Fibroblast of skin of left quadriceps (primary cell): ENCODE measurements around the gene WDR37.
"Not testable (repeated sequence)": the region's sequence is repeated elsewhere in the genome, so short reads cannot be mapped to it uniquely, and the experiment has no call there.

Experiments used
- DNase-seq, 2 experiments: peaks; one replicate each; pipeline ENCODE4 v3.0.0-alpha.2; 2013; ENCODE audit warnings: low read depth in 2 of 2

Gene WDR37

DNA sequence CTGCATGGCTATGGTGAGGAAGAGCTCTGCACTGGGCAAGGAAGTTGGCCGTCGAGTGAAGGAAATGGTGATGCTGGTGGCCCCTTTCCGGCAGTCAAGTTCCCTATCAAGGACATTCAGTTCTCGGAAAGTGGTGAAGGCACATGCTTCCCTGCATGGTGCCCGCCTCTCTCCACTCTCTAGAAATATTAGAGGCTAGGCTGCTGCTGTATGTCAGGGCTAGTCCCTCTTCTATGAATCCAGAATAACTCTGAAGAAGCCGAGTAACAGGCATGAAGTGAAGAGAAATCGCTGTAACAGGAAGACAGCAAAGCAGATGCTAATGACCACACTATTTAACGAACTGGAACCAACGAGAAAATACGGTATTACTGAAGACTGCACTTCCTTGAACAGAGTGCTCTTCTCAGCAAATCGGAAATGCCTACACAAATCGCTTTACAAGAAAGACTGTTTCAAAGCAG, 12.6 kb upstream of the WDR37 start:
- DNase-seq = no peak

DNA sequence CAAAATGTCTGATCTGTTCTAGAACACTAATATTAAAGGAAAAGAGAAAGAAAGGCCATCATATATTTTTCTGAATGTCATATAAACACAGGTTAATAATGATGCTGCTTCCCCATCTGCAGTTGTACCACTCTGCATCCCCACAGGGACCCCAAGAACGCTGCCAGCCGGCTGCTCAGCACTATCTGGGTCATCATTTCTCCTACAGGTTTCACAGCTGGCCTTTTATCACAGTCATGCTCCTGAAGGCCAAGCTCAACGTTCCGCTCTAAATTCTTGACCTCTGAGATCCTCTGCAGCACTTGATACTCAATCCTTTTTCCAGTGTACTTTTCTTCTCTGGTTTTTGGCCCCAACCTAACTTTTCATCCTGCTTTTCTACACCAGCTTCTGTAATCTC, 12.0 kb upstream of the WDR37 start:
- no peak for DNase-seq

DNA sequence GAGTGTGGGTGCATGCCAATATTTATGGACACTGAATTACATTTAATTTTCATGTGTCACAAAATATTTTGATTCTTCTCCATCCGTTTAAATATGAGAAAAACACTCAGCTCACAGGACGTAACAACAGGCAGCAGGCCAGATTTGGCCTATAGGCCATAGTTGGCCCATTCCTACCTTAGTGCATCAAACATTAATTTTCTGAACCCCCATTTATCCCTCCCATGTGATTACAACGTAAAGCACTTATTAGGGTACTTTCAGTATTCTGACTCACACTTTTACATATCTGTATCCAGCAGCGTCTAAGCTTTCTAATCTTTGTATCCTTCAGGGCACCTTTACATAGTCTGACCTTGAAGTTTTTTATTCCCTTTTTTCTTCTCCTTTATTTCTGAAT, 11.2 kb upstream of the WDR37 start:
- DNase-seq = no peak

DNA sequence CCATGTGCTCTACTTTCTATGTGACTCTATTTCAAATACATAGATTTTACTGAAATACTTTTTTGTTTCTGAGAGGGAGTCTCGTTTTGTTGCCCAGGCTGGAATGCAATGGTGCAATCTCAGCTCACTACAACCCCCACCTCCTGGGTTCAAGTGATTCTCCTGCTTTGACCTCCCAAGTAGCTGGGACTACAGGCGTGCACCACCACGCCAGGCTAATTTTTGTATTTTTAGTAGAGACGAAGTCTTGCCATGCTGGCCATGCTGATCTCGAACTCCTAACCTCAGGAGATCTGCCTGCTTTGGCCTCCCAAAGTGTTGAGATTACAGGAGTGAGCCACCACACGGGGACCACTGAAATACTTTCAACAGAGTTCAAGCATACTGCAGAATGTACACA, 10.8 kb upstream of the WDR37 start:
- DNase-seq = no peak

DNA sequence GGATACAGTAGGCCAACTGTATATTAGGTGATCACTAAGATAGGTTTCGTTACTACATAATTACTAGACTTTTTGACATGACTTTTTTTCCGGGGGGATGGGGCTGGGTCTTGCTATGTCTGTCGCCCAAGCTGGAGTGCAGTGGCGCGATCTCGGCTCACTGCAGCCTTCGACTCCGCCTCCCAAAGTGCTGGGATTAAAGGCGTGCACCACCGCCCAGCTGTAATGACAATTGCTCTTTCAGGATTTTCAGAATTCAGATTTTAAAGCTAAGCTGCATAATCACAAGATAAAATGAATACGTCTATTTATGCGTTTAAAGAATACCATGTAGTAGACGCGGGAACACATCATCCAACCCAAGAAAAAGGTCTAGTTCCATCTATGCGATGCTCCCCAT, 8.2 kb upstream of the WDR37 start:
- DNase-seq = no peak

DNA sequence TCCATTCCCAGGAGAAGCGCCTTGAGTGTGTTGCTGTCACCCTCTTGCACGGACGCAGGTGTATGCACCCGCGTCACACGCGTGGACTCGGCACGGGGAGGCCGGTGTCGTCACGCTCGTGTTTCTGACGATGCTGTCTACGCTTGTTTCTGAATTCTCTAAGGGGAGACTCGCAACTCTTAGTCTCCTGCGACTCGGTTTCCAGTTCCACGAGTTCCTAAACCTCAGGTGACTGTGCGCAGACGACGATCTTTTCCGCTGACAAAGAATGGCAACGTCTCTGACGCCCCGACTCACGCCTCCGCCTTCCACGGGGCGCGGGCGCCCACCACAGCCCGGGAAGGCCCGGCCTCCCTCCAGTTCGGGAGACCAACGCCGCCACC, 7.8 kb upstream of the WDR37 start:
- DNase-seq = no peak

DNA sequence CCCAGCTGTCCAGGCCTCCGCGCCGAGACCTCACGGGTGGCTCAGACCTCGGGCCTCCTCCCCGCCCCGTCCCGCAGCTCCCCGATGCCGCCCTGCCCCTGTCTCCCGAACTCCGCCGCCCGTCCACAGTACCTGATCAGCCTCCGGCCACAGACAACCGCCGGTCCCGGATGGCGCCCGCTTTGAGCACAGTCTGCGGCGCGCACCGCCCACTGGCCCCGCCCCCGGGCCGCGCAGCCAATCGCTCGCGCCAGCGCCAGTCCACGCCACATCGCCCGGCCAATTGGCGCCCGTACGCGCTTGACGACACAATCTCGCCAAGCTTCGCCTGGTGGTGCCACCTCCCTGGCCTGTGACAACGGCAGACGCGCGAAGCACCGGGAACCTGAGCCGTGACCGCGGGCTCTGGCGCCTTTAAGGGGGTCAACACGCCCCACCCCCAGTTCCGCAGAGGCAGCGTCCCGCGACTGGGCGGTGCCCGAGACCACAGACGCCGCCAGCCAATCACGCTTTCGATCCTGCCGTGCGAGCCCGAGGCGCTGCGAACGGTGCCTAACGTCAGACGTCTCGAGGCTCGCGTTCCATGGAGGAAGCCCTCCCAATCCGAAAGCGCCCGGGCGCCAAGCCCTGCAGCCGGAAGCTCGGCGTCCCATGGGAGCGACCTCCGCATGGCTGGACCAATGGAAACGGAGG, 7.3 kb upstream of the WDR37 start, which contains the start of gene IDI1:
IDI1 (minus strand) TSS at position 388 of the 693 bp plus-strand sequence; CDS start at position 272, 116 bp downstream.
- DNase-seq = peak; percentile 98 to 99

DNA sequence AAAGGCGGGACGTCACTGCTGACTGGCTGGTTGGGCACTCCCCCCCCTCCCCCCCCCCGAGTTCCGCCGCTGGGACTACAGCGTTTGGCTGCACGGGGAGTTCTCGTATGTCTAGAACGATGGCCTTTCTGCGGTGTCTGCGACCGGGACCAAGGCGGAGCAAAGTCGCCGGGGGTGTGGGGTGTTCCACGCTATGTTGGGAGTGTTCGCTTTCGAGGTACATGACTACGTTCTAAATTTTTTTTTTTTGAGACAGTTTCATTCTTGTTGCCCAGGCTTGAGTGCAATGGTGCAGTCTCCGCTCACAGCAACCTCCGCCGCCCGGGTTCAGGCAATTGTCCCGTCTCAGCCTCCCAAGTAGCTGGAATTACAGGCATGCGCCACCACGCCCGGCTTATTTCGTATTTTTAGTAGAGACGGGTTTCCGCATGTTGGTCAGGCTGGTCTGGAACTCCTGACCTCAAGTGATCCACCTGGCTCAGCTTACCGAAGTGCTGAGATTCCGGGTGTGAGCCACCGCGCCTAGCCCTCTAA, 6.7 kb upstream of the WDR37 start:
- no peak for DNase-seq

DNA sequence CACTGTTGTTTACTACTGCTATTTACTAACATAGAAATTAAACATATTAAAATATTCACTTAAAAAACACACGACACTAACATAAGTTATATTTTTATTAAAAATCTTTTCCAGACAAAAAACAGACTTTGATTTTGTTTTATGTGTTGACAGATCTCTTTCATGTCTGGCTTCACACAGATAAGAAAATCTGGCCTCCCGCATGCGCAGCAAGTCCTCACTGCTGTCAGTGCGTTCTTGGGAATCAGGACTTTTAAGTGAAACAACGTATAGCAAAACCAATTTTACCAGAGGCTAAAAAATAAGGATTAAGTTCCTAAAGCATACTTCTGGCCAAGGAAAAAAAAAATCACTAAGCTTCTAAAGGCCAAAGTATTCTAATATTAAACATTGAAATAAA, 6.0 kb upstream of the WDR37 start:
- DNase-seq = no peak

DNA sequence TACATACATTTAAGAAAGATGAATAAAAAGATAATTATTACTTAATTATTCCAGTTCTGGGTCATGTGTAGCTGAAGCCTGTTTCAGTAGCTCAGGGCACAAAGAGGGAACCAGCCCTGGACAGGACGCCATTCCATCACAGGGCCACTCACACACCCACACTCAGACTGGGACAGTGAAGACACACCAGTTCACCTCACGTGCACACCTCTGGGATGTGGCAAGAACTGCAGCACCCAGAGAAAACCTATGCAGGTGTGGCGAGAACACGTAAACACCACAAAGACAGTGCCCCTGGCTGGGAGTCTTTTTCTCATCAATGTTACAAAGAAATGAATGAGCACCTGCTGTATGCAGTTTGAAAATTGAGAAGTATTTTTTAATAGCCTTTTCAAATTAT, 5.6 kb upstream of the WDR37 start:
- no peak for DNase-seq

DNA sequence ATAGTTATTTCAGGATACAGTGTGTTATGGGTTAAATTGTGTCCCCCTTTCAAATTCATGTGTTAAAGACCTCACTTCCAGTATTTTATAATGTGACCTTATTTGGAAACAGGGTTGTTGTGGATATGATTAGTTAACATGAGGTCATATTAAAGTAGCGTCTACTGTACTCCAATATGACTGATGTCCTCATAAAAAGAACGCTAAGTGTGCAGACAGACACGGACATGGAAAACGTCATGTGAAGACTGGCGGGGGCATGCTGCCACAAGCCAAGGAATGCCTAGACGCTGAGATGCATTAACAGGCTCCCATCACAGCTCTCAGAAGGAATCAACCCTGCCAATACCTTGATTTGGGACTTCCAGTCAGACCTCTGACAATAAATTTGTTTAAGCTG, 1.5 kb upstream of the WDR37 start:
- DNase-seq = no peak

DNA sequence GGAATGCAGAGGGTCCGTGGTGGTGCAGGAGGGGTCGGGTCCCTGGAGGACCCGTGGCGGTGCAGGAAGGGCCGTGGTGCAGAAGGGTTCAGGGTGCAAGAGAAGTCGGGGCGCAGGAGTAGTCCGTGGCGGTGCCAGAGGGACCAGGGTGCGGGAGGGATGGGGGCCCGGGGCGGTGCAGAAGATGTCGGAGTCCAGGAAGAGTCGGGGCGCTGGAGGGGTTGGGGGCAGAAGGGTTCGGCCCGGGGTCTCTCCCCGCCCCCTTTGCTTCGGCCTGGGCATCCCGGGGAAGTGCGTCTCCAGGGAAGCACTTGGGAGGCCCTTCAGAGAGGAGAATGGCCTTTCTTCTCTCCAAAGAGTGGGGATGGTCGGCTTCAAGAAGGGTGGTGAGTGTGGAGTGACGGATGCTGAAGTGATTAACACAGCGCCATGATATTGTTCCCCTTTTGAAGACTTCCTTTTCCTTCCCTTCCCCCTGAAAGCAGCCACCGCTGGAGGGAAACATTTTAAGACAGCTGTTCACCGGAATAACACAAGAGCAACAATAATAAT, 997 bp downstream of the WDR37 start:
- DNase-seq = no peak

DNA sequence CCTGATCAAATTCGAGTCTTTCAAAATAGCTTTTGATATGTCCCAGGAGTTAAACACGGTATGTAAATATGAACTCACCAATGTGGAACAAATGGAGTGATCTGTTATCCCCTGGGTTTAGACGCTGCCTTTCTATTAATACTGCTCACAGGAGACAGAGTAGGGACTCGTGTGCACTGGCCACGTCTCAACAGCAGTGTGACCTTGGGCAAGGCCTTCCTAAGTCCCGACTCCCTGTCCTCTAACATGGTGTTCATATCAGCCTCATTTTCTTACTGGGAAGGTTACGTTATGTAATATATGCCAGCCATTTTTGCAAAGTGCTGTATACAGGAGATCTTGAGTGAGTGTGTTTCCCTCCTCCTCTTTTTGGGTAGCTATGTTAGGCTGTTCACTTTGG, 1.8 kb downstream of the WDR37 start:
- no peak for DNase-seq

DNA sequence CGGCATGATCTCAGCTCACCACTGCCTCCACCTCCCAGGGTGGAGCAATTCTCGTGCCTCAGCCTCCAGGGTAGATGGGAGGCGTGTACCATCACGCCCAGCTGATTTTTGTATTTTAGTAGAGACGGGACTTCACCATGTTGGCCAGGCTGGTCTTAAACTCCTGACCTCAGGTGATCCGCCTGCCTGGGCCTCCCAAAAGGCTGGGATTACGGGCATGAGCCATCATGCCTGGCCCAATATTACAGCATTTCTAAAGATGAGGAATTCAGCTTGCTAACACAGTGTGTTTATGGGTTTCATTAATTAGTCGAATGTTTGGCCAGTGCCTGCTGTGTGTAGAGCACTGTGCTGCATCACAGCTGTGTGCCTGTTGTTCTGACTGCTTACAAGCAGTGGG, 3.7 kb downstream of the WDR37 start:
- DNase-seq = no peak

DNA sequence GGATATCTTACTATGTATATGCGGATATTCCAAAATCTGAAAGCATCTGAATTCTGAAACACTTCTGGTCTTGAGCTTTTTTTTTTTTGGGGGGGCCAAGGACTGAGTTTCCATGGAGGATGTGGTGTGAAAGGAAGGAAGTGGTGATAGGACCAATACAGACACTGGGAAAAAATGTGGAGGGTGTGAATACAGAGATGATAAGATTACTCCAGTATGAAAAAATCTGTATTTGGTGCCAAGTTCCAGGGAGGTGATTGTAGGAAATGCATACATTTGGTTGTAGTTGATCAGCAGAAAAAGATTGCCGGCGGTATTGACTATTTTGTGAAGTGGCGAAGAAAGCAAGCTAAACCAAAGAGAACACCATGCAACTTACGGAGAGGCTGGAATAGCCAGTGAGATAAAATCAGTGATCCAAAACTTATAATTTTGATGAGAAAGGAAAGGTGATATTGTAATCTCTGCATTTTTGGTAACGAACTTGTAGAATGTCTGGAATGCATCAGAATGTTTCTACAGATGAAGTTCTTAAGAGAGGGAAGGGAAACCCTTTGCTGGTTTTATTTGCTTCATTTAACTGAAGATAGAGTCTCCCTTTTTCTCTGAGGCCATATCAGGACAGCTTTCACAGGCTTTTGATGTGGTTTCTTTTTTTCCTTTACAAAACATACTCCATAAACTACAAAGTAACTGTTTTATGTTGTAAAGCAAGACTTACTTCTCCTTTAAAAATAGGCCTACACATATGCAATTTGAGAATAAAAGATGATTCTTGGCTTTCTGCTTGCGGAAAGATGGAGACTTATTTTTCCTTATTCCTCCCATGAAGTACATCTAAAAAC, 6.0 kb downstream of the WDR37 start:
- DNase-seq = peak in 1 of 2 experiments; percentile 24

DNA sequence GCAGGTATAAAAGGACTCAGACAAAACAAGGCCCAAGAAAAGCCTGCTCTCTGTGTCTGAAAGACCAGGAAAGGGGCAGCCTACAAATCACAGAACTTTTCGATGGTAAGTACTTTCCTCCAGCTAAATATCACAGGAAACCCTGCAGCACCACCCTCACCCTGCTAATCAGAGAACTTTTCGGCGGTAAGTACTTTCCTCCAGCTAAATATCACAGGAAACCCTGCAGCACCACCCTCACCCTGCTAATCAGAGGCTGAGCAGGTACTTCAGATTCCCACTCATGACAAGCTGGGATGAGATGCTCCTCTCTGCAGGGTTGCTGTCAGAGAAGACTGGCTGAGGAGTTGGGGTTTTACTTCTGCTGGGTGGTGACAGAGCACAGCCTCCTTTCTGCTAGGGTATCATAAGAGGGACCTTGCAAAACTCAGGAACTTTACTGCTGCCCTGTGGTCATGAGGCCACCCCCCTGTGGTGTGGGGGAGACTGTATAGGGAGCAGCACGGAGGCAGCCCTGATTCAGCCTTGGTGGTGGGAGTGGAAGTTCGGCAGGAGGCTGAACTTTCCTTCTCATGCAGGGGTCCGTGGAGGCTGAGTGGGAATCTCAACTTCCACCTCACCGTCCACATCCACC, 7.2 kb downstream of the WDR37 start:
- no peak for DNase-seq

DNA sequence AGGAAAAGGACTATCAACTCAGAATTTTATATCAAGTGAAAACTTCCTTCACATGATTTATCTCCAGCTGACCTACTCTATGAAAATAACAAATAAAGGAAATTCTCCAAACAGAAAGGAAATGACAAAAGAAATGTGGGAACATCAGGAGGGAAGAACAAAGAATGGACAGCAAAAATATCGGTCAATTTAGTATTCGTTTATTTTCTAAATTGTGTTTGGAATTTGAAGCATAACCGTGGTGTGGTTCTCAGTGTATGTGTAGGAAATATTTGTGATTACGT, 8.7 kb downstream of the WDR37 start:
- DNase-seq = no peak

DNA sequence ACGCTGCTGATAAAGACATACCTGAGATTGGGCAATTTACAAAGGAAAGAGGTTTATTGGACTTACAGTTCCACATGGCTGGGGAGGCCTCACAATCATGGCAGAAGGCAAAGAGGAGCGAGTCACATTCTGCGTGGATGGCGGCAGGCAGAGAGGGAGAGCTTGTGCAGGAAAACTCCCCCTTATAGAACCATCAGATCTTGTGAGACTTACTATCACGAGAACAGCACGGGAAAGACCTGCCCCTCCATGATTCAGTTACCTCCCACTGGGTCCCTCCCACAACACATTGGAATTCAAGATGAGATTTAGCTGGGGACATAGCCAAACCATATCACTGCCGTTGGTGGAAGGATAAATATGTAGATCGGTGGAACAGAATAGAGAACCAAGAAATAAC, 10.5 kb downstream of the WDR37 start:
- DNase-seq = not testable (repeated sequence)

DNA sequence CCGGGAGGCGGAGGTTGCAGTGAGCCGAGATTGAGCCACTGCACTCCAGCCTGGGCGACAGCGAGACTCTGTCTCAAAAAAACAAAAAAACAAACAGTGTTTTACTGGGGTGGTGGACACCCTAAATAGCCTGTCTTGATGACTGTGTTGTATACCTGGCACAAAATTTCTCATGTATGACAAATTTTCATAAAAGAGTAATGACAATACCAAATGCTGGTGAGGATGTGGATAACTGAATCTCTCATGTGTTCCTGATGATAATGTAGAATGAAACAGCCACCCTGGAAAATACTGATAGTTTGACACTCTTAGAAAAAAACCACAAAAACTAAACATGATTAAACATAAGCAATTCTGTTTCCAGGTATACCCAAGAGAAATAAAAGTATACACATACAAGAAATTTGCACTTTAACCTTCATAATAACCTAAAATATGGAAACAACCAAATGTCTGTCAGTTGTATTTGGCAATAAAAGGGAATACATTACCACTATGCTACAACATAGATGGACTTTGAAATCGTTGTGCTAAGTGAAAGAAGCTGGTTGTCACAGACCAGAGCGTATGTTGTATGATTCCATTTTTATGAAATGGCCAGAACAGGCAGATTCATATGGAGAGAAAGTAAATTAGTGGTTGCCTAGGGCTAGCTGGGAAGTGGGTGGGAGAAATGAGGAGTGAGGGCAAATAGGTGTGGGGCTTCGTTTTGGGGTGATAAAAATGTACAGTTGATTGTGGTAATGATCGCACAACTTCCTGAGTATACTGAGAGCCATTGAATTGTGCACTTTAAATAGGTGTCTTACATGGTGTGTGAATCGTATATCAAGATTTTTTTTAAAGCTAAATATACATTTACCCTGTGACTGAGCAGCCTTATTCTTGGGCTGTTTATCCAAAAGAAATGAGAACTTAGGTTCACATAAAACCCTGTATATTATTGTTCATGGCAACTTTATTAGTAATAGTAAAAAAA, 12.5 kb downstream of the WDR37 start:
- no peak for DNase-seq

DNA sequence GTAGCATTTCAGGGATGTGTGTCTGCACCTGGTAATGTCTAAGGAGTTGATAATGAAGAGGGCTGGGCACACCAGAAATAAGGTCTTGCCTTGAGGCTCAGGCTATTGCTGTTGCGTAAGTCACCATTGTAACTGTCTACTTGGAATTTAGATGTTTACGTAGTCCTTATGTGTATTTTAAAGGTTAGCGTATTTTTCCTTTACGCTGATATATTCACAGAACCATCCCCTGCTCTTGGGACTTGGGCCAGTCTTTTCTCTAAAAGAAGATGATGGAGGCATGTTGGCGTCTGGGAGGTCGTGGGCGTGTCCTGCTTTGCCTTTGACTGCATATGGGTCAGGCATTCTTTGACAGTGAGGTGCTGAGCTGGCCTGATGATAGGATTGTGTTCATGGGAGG, 14.7 kb downstream of the WDR37 start:
- no peak for DNase-seq

DNA sequence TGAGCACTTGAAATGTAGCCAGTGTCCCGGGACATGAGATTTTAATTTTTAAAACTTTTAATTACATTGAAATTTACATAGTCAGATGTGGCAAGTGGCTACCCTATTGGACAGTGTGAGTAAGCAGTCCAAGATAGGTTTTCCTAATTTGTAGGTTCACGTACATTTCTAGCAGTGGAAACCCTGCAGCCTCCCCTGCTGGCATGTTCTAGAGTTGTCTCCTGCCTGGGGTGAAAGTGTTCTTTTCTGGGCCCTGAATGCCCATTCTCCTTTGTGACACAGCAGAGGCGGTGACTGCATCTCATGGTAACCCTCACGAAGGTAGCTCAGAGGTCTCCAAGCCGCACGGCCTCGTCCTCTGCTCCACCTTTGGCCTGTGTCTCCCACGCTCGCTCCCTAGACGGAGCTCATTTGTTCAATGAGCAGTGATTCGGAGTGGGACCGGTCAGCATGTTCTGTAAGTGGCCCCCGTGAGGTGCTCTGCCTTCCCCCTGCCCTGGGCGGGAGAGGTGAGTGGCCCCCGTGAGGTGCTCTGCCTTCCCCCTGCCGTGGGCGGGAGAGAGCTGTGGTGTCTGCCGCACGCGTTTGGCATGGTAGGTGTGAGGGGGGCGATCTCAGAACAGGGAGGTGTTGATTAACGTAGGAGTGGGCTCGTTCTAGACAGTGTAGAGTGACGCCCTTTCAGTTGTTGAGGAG, 18.0 kb downstream of the WDR37 start:
- no peak for DNase-seq
